Medulla oblongata (tissue), 1 donor: ENCODE measurements around the gene PHKA2.
"Not testable (repeated sequence)": the region's sequence is repeated elsewhere in the genome, so short reads cannot be mapped to it uniquely, and the experiment has no call there.

Experiments used
- DNase-seq: peaks from one replicate; pipeline ENCODE4 v3.0.0-alpha.2; 2015; ENCODE audit errors: extremely low spot score

PHKA2 gene

GRCh38 chrX:18983666-18984380 is at the start of gene PHKA2:
Gene PHKA2 (minus strand): TSS chrX:18984114. CDS start chrX:18983932, 182 bp downstream.
- DNase-seq = peak; percentile 26

- DNase-seq = no peak
Observed at GRCh38 chrX:19030805-19031204, 46.9 kb upstream of the PHKA2 start.

GRCh38 chrX:19028560-19028959 is 44.6 kb upstream of the PHKA2 start:
- DNase-seq = no peak

GRCh38 chrX:19024366-19024765 is 40.5 kb upstream of the PHKA2 start:
- no peak for DNase-seq

GRCh38 chrX:19019996-19020395 is 36.1 kb upstream of the PHKA2 start:
- no peak for DNase-seq

- peak; percentile 3 for DNase-seq
Observed at GRCh38 chrX:19017271-19017670, 33.4 kb upstream of the PHKA2 start.

GRCh38 chrX:19016614-19017013 is 32.7 kb upstream of the PHKA2 start:
- DNase-seq = not testable (repeated sequence)

GRCh38 chrX:19007868-19008267 is 24.0 kb upstream of the PHKA2 start:
- DNase-seq = no peak

GRCh38 chrX:19007011-19007410 is 23.1 kb upstream of the PHKA2 start:
- no peak for DNase-seq

GRCh38 chrX:19005909-19006308 is 22.0 kb upstream of the PHKA2 start:
- no peak for DNase-seq

GRCh38 chrX:19003756-19004155 is 19.8 kb upstream of the PHKA2 start:
- DNase-seq = no peak

- no peak for DNase-seq
Observed at GRCh38 chrX:18998653-18999052, 14.7 kb upstream of the PHKA2 start.

GRCh38 chrX:18997916-18998315 is 14.0 kb upstream of the PHKA2 start:
- no peak for DNase-seq

GRCh38 chrX:18996536-18996935 is 12.6 kb upstream of the PHKA2 start:
- no peak for DNase-seq

GRCh38 chrX:18995221-18995620 is 11.3 kb upstream of the PHKA2 start:
- no peak for DNase-seq

GRCh38 chrX:18994713-18995112 is 10.8 kb upstream of the PHKA2 start:
- DNase-seq = no peak

- DNase-seq = no peak
Observed at GRCh38 chrX:18992829-18993228, 8.9 kb upstream of the PHKA2 start.

GRCh38 chrX:18985186-18985435 is 1.2 kb upstream of the PHKA2 start:
- no peak for DNase-seq

GRCh38 chrX:18984381-18985185 is 669 bp upstream of the PHKA2 start:
- DNase-seq = peak; percentile 81

GRCh38 chrX:18981124-18981807 is 2.6 kb downstream of the PHKA2 start:
- DNase-seq = no peak

- not testable (repeated sequence) for DNase-seq
Observed at GRCh38 chrX:18980262-18980661, 3.7 kb downstream of the PHKA2 start.

GRCh38 chrX:18974993-18975392 is 8.9 kb downstream of the PHKA2 start:
- DNase-seq = no peak
